Stimulated activated CD8-positive, alpha-beta memory T cell treated with anti-CD3 and anti-CD28 coated beads, Interleukin-7, amount 100 ng/mL, for 4 hours (primary cell): ENCODE results near the gene SUMF2.
A peak's percentile ranks its signal among the peaks of the same experiment; 100 is the strongest.
"Not testable (repeated sequence)": the region's sequence is repeated elsewhere in the genome, so short reads cannot be mapped to it uniquely, and the experiment has no call there.

ENCODE experiments used
- DNase-seq, 2 donors: peaks; one replicate each; pipeline ENCODE4 v3.0.0-alpha.2; 2020; ENCODE audit warnings: low read depth in 2 of 2

The SUMF2 gene

DNA sequence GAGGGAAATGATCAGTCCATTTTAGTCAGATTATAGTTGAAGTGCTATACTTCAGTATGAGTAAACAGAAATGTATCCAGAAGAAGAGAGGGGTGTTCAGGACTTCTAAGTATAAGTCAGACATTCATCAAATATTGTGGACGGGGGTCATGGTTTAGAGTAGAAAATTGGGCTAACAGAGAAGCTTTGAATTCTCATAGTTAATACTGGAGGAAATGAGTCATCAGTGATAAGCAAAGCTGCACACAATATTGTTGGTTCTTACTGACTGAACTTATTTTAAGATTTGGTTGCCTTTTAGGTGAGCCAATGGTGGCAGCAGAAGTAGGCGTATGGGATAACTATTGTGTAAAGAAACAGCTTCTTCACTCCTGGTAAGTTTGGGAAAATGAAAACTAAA lies 1.7 kb upstream of the SUMF2 start:
- DNase-seq: no peak

DNA sequence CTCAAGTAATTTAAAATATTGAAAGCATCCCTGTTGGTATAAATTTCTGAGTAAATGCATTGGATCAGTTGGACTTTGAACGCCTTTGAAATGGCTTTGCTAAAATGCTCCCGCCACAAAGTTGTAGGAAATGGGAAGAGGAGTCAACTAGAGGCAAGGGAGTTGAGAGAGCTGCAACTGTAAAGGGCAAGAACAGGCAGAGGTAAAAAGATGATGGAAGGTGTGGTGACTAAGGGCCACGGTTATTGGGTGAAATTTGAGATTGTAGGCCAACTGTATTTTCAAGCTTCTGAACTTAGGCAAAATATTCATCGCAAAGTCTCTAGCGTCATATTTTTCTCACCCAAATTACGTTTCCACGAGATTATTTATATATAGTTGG lies 595 bp upstream of the SUMF2 start:
- DNase-seq: no peak

DNA sequence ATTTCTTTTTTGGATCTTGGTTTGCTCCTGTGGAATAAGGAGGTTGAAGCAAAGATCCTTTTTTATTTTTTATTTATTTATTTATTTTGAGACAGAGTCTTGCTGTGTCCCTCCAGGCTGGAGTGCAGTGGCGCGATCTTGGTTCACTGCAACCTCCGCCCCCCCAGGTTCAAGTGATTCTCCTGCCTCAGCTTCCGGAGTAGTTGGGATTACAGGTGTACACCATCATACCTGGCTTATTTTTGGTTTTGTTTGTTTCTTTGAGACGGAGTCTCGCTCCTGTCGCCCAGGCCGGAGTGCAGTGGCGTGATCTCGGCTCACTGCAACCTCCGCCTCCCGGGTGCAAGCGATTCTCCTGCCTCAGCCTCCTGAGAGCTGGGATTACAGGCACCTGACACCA lies 2.3 kb downstream of the SUMF2 start:
- DNase-seq: not testable (repeated sequence)

DNA sequence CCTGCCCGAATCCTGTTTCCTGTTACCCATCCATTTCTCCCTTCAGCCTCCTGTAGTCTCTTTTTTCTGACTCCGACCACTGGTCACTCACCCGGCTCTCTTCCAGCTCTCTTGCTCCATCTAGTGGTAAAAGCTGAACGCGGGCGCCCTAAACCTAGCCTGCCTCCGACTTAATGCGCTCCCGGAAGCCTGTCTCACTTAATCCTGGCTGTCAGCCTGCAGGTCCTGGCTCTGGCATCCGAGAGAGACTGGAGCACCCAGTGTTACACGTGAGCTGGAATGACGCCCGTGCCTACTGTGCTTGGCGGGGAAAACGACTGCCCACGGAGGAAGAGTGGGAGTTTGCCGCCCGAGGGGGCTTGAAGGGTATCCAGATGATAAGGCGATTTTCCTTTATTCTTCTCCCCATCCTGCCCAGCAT lies 10.3 kb downstream of the SUMF2 start:
- peak; percentile 30 to 41 for DNase-seq

DNA sequence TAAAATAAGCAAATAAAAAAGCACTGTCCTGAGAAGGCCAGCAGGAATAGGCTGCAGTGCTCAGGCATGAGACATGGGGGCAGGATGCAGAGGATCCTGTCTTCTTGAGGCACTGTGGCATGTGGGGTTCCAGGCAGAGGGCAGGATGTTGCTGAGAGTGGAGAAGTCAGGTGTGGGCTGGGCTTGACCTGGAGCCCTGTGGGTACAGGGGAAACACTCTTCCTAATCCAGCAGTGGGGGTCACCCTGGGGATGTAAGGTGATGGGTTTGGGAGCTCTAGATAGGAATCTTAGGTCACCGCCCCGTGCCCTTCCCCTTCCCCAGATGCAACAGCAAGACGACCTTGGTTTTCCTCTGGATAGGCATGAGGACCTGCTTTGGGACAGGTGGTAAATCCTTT lies 13.6 kb downstream of the SUMF2 start:
- no peak for DNase-seq

DNA sequence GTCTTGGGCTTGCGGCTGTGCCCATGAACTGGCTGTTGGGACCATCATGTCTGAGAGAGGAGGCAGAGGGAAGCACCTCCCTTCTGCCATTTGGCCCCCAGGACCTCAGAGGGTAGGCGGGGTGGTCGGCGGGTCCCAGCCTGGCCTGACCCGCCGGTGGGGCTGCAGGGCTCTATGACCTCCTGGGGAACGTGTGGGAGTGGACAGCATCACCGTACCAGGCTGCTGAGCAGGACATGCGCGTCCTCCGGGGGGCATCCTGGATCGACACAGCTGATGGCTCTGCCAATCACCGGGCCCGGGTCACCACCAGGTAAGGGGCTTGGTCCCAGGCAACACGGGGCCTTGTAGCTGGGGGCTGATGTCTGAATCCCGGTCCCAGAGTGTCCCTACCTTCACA lies 14.1 kb downstream of the SUMF2 start:
- no peak for DNase-seq

DNA sequence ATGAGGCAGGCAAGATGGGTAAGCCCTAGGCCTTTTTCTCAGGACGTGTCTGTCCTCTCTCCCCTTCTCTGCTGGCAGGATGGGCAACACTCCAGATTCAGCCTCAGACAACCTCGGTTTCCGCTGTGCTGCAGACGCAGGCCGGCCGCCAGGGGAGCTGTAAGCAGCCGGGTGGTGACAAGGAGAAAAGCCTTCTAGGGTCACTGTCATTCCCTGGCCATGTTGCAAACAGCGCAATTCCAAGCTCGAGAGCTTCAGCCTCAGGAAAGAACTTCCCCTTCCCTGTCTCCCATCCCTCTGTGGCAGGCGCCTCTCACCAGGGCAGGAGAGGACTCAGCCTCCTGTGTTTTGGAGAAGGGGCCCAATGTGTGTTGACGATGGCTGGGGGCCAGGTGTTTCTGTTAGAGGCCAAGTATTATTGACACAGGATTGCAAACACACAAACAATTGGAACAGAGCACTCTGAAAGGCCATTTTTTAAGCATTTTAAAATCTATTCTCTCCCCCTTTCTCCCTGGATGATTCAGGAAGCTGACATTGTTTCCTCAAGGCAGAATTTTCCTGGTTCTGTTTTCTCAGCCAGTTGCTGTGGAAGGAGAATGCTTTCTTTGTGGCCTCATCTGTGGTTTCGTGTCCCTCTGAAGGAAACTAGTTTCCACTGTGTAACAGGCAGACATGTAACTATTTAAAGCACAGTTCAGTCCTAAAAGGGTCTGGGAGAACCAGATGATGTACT lies 15.5 kb downstream of the SUMF2 start:
- no peak for DNase-seq

DNA sequence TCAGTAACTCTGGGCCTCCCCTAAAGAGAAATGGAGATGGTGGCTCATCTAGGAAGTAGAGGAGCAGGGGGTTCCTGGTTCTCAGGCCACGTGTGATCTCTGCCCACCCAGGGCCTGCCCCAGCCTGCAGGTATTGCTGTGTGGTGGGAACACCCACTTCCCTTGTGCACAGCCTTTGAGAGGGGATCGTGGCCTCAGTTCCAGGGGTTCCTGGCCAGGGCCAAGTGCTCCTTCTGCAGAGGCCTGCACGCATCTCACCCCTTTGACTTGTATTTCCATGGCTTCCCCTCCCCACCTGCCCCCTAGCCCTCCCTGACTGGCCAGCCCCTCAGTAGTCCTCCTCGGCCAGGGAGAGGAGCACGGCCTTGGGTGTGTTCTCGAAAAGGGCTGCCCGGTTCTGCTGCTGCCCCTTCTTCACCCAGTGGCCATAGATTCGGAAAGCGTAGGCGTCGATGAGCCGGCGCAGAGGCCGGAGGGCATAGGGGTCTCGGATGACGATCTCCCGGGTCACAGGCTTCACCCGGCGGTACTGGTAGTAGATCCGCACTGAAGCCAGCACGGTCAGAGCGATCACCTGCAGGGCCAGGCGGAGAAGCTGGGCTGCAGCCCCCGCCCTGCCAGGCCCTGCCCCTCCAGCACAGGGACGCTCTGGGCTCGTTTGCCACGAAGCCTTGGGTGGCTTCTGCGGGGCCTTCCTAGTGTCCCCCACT lies 16.8 kb downstream of the SUMF2 start:
- not testable (repeated sequence) for DNase-seq

DNA sequence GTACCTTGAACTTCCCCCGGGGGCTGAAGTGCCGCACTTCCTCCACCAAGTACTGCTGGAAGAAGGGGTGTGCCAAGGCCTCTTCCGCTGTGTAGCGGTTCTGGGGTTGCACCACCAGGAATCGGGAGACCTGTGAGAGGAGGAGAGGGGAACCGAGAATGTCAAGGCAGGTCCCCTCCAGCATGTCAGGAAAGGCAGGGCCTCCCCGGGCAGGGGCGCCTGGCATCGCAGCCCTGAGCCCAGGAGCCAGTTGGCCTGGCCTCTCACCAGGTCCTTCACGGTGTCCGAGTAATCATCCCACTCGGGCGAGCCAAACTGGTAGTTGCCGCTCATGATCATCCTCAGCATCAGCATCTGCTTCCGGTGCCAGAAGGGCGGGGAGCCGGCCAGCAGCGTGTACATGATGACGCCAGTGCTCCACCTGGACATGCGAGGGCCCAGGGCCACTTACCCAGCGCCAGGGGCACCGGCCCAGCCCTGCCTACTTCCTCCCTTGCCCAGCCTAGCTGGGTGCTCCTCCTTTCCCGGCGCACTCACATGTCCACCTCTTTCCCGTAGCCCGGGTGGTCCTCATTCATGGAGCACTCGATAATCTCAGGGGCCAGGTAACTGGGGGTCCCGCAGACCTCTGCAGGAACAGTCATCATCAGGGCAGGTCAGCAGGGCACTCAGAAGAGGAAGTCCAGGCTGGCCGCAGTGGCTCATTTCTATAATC lies 17.7 kb downstream of the SUMF2 start:
- no peak for DNase-seq

DNA sequence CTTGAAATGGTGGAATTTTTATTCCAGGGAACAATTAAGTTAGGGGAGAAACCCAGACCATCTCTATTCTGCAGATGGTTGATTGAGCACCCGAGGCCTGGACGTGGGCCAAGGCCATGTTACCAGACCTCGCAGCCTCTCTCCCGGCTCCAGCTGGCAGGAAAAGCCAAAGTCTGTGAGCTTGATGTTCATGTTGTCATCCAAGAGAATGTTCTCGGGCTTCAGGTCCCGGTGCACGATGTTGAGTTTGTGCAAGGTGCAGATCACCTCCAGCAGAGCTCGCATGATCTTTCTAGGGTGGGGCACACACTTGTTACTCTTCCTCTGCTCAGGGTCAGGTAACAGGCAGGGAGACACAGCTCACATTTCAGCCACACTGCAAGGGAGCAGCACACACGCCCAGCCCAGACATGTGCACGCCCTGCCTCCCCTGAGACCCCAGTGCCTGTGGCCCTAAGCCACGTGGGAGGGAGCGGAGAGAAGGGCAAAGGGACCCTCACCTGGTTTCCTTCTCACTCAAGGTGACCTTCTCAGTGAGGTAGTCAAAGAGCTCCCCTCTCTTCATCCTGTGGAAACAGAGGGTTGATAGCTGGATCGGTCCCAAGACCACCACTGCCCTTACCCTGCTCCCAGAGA lies 19.2 kb downstream of the SUMF2 start:
- no peak for DNase-seq

DNA sequence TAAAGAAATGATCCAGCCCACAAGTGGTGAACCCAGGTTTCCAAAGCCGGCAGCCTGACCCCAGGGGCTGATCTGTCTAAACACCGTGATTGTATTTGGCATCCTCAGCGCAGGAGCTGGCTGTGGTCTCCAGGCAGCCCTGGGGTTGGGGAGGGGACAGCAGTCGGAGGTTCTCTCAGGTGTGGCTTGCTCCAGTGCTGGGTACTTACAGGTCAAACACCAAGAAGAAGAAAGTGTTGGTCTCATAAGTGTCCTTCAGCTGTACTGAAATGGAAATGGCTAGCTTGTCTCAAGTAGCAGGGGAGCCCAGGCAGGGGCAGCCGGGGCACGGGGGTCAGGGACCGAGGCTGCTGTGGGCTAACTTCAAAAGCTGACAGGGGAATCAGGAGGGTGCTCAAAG lies 22.7 kb downstream of the SUMF2 start:
- no peak for DNase-seq

DNA sequence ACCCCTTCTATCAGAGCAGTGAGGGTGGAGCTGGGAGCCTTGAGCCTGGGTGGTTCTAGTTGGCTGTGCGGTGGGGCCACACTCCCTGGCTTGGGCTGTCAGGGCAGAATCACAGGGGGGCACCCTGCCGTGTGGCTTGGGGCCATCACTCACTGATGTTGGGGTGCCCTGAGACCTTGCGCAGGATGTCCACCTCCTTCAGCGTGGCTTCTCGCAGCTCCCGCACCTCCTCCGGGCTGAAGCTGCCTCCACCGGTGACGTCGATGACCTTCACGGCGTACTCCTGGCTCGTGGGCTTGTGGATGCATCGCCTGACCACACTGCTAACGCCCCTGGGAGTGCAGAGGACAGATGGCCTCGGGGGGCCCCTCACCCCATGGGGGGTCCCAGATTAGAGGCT lies 23.4 kb downstream of the SUMF2 start:
- DNase-seq: no peak

DNA sequence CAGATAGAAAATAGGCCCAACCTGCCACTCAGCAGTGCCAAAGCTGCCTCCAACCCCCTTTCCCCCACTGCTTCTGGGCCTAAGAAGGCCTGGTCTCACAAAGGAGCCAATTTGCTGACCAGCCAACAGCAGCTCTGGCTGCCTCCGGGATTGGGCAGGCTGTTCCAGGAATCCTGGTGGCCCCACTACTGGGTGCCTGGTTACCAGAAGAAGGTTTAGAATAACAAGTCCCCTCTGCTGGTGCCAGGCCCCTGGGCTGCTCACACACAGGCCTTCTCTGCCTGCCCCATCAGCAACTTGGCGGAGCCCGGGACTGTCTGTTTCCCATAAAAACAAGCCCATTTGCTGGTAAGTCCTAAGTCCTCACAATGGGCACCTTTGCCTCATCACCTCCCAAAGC lies 27.5 kb downstream of the SUMF2 start:
- DNase-seq: no peak

DNA sequence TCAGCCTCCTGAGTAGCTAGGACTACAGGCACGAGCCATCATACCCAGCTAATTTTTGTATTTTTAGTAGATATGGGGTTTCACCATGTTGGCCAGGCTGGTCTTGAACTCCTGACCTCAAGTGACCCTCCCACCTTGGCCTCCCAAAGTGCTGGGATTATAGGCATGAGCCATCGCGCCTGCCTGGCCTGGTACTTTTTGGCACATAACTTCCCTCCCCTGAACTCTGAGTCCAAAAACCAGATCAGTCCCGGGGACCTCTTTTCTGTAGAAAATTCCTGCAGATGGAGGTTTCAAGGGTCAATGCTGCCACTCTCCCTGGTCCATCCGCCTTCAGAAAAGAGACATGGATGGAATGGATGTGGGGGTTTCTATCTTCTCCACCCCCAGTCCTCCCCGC lies 28.3 kb downstream of the SUMF2 start:
- DNase-seq: not testable (repeated sequence)

DNA sequence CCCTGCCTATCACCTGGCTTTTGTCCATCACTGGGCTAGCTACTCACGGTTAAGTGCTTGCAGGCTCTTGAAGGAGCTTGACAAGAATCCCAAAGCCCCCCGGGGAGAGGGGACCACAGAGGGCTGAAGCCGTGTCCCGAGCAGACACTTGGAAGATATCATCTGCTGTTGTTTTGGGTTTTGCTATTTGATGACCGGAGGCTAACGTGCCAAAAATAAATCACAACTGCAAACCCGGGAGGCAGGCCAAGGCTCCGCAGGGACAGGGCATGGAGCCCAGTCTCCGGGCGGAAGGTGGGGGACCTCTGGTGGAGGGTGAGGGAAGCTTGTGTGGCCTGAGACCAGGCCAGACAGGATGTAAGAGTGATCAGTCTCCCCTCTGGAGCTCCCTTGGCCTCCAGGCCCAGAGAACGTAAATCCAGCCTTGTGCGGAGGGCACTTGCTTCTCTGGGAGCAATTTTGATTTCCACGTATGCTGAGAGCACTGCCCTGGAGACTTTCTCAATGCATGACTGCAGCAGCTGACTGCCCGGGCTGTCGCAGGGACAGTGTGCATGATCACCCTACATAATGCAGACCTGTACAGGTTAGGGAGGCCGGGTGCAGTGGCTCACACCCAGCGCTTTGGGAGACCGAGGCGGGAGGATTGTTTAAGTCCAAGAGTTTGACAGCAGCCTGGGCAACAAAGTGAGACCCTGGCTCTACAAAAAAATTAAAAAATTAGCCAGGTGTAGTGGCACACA lies 28.9 kb downstream of the SUMF2 start, which contains the start of gene PHKG1:
PHKG1 (minus strand) TSS at position 164 of the 743 bp plus-strand sequence. CDS start 4,011 bp downstream, outside the sequence.
- DNase-seq: no peak

DNA sequence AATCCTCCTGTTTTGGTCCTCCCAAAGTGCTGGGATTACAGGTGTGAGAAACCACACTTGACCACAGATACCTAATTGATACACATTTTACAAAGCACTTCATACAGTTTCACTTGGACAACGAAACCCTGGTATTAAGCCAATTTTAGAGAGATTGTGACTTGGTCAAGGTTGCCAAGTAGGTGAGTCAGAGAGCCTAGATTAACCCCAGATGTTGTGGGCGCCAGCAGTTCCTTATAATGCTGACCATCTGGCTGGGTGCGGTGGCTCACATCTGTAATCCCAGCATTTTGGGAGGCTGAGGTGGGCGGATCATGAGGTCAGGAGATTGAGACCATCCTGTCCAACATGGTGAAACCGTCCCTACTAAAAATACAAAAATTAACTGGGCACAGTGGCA lies 33.6 kb downstream of the SUMF2 start:
- no peak for DNase-seq

DNA sequence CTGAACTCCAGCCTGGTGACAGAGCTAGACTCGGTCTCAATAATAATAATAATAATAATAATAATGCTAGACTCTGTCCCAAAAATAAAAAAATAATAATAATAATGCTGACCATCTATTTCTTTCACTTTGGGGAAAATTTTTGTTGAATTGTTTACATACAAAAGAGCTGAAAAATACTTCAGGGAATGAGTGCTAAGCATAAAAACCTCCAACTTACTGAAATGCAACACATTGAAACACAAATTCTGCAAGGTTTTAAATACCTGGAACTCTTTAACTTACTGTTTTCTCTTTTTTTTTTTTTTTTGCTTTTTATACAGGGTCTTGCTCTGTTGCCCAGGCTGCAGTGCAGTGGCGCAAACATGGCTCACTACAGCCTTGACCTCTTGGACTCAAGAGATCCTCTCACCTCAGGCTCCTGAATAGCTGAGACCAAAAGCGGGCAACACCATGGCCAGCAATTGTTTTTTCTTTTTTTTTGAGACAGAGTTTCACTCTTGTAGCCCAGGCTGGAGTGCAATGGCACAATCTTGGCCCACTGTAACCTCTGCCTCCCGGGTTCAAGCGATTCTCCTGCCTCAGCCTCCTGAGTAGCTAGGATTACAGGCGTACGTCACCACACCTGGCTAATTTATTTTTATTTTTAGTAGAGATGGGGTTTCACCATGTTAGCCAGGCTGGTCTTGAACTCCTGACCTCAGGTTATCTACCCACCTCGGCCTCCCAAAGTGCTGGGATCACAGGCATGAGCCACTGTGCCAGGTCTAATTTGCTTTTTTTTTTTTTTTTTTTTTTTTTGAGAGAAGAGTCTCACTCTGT lies 34.3 kb downstream of the SUMF2 start:
- not testable (repeated sequence) for DNase-seq

DNA sequence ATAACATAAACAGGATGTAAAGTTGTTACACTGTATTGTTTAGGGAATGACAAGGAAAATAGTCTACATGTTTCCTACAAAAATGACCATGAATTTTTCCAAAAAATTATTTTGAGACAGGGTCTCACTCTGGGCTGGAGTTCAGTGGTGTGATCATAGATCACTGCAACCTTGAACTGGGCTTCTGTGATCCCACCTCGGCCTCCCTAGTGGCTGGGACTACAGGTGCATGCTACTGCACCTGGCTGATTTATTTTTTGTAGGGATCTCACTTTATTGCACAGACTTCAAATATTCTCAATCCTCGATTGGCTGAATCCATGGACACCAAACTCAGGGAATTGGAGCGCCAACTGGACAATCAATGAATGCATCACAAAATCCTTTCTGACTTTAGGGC lies 35.6 kb downstream of the SUMF2 start:
- no peak for DNase-seq

DNA sequence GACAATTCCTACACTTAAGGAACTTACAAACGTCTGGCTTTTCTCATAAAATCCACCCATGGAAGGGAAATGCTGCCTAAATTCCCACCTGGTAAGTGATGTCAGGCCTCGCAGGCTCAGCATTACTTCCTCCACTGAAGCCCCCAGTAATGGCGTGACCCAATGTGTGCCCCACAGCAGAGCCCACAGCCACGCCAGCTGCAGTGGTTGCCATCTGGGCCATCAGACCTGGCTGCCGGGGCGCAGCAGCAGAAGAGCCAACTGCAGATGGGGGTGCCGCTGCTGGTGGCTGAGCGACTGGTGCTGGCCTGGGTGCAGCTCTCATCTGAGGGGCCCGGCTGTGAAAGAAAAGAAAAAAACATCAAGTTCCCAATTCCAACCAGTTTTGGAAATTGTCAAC lies 40.1 kb downstream of the SUMF2 start:
- DNase-seq: not testable (repeated sequence)

DNA sequence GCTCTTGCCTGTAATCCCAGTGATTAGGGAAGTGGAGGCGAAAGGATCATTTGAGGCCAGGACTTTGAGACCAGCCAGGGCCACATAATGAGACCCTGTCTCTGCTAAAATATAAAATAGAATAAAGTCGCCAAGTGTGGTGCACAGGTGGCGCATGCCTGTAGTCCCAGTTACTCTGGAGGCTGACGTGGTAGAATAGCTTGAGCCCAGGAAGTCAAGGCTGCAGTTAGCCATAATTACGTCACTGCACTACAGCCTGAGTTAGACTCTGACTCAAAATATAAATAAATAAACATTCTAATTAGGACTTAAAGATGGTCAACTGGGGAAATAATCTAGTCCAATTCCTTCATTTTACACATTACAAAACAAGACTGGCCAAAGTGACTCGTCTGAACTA lies 41.4 kb downstream of the SUMF2 start:
- no peak for DNase-seq
